CD1c-positive myeloid dendritic cell (primary cell): Measurements from ENCODE around the gene HOXB1.
"Not testable (repeated sequence)": the region's sequence is repeated elsewhere in the genome, so short reads cannot be mapped to it uniquely, and the experiment has no call there.

Source experiments
- DNase-seq: peaks from one replicate; pipeline ENCODE4 v3.0.0-alpha.2; 2016; ENCODE audit errors: extremely low spot score

Gene HOXB1

GRCh38 chr17:48519427-48519826 is 11.4 kb downstream of the HOXB1 start:
- DNase-seq = no peak

- no peak for DNase-seq
Observed at GRCh38 chr17:48517478-48517877, 13.3 kb downstream of the HOXB1 start.

- DNase-seq = no peak
Observed at GRCh38 chr17:48515925-48516900, 14.6 kb downstream of the HOXB1 start.

- DNase-seq = no peak
Observed at GRCh38 chr17:48514477-48514876, 16.3 kb downstream of the HOXB1 start.

GRCh38 chr17:48513666-48514455 is 16.9 kb downstream of the HOXB1 start:
- DNase-seq = no peak

- DNase-seq = no peak
Observed at GRCh38 chr17:48513097-48513496, 17.7 kb downstream of the HOXB1 start.

GRCh38 chr17:48510761-48511604 is 19.8 kb downstream of the HOXB1 start:
- DNase-seq = no peak

- no peak for DNase-seq
Observed at GRCh38 chr17:48510381-48510760, 20.4 kb downstream of the HOXB1 start.

GRCh38 chr17:48509708-48510107 is 21.1 kb downstream of the HOXB1 start:
- not testable (repeated sequence) for DNase-seq

GRCh38 chr17:48506246-48506645 is 24.6 kb downstream of the HOXB1 start:
- DNase-seq = no peak

GRCh38 chr17:48505788-48506187 is 25.0 kb downstream of the HOXB1 start:
- DNase-seq = peak; percentile 62

GRCh38 chr17:48504953-48505352 is 25.9 kb downstream of the HOXB1 start:
- no peak for DNase-seq

GRCh38 chr17:48503747-48504146 is 27.1 kb downstream of the HOXB1 start:
- DNase-seq = no peak

- DNase-seq = no peak
Observed at GRCh38 chr17:48502901-48503300, 27.9 kb downstream of the HOXB1 start.

GRCh38 chr17:48502312-48502711 is 28.5 kb downstream of the HOXB1 start:
- DNase-seq = no peak

GRCh38 chr17:48500435-48501426 is 30.1 kb downstream of the HOXB1 start:
- DNase-seq = no peak

- DNase-seq = no peak
Observed at GRCh38 chr17:48499735-48500434, 30.9 kb downstream of the HOXB1 start.

- no peak for DNase-seq
Observed at GRCh38 chr17:48499248-48499647, 31.6 kb downstream of the HOXB1 start.

GRCh38 chr17:48498164-48498850 is 32.5 kb downstream of the HOXB1 start:
- no peak for DNase-seq
